Urinary bladder (tissue), 4 donors: ENCODE data around the gene ELMO2. TPM values are rescaled to one million over a fixed set of nuclear protein-coding genes. Genes with fewer than 3 reads are reported as not detected.
"Not testable (repeated sequence)": the region's sequence is repeated elsewhere in the genome, so short reads cannot be mapped to it uniquely, and the experiment has no call there.

Source experiments
- DNase-seq: peaks from one replicate; pipeline ENCODE4 v3.0.0-alpha.2; 2015; ENCODE audit errors: extremely low spot score
- H3K27ac ChIP-seq: one replicate; pipeline ENCODE4 v1.5.1; 2013; ENCODE audit warnings: low read depth, mild to moderate bottlenecking, moderate library complexity
- H3K36me3 ChIP-seq: one replicate; pipeline ENCODE4 v1.6.1; 2013; ENCODE audit warnings: mild to moderate bottlenecking, moderate library complexity; ENCODE audit not compliant: insufficient read depth
- H3K4me1 ChIP-seq: one replicate; pipeline ENCODE4 v1.6.1; 2013; ENCODE audit warnings: mild to moderate bottlenecking, moderate library complexity; ENCODE audit not compliant: insufficient read depth
- H3K4me3 ChIP-seq: one replicate; pipeline ENCODE4 v1.5.1; 2013; ENCODE audit warnings: low read depth, low read length
- WGBS: extraction: QIAGEN DNeasy Blood & Tissue Kit; methylation state at CpG from one replicate; pipeline ENCODE4 v1.1.7; 2013; 5-methylcytosine and 5-hydroxymethylcytosine counted together
- polyA plus RNA-seq: library from polyadenylated mRNA; stranded (reverse); fragments of 200-250 nt; gene quantifications from one replicate; pipeline ENCODE4 v1.2.3, GENCODE V29; 2013
- total RNA-seq: library from RNA; depleted of rRNA; stranded (reverse); fragments of >200 nt; gene quantifications from one replicate; pipeline ENCODE4 v1.2.3, GENCODE V29; 2014
- donor health status: healthy with polysubstance abuse.
- donor health status: healthy.

Gene ELMO2
- total and polyA plus RNA-seq, 2 donors, result 31.2 to 41.6 TPM

- no peaks in the 10 kb centered on the region for H3K36me3 ChIP-seq
These were observed 7.0 kb downstream of the ELMO2 start for GRCh38 chr20:46399401-46399800.

GRCh38 chr20:46398963-46399362 lies 7.5 kb downstream of the ELMO2 start:
- peaks cover 7% of the 10 kb centered on the region for H3K4me1 ChIP-seq
- no peaks in the 10 kb centered on the region for H3K36me3 ChIP-seq
- WGBS, result 85% methylated on average over 3 of the region's 3 CpGs
- no peak overlapping the region for H3K27ac ChIP-seq
- no peak for DNase-seq
- H3K4me3 ChIP-seq, result no peak overlapping the region

More at GRCh38 chr20:46399401-46399800, 7.0 kb downstream of the ELMO2 start:
- WGBS, result 67% methylated on average over 3 of the region's 3 CpGs
- Histone ChIP-seq H3K27ac (peak overlapping the region; percentile 4), H3K4me1 (peaks cover 7% of the 10 kb centered on the region), H3K4me3 (no peak overlapping the region)
- no peak for DNase-seq

- Histone ChIP-seq H3K4me1 (peaks cover 3% of the 10 kb centered on the region), H3K4me3 (no peak overlapping the region), H3K36me3 (peaks cover 5% of the 10 kb centered on the region), H3K27ac (no peak overlapping the region)
- no peak for DNase-seq
- WGBS, result 76% methylated on average over 7 of the region's 7 CpGs
These were observed 10.2 kb downstream of the ELMO2 start for GRCh38 chr20:46396052-46396740.

GRCh38 chr20:46394872-46395760 lies 11.3 kb downstream of the ELMO2 start:
- Histone ChIP-seq H3K4me3 (no peak overlapping the region), H3K36me3 (peaks cover 5% of the 10 kb centered on the region), H3K27ac (no peak overlapping the region), H3K4me1 (peaks cover 3% of the 10 kb centered on the region)
- DNase-seq, result no peak
- WGBS, result 64% methylated on average over 11 of the region's 11 CpGs

GRCh38 chr20:46393967-46394366 lies 12.4 kb downstream of the ELMO2 start:
- Histone ChIP-seq H3K4me3 (no peak overlapping the region), H3K4me1 (peaks cover 1% of the 10 kb centered on the region), H3K36me3 (peaks cover 5% of the 10 kb centered on the region), H3K27ac (no peak overlapping the region)
- no peak for DNase-seq
- WGBS, result 87% methylated on average over 6 of the region's 6 CpGs

- Histone ChIP-seq H3K36me3 (peaks cover 14% of the 10 kb centered on the region), H3K4me3 (no peak overlapping the region), H3K27ac (no peak overlapping the region), H3K4me1 (no peaks in the 10 kb centered on the region)
- 73% methylated on average over 10 of the region's 10 CpGs for WGBS
- no peak for DNase-seq
These were observed 17.5 kb downstream of the ELMO2 start for GRCh38 chr20:46388937-46389336.

- no peak overlapping the region for H3K27ac ChIP-seq
- H3K4me1 ChIP-seq, result no peaks in the 10 kb centered on the region
- no peak for DNase-seq
- peaks cover 14% of the 10 kb centered on the region for H3K36me3 ChIP-seq
- H3K4me3 ChIP-seq, result no peak overlapping the region
- 83% methylated on average over 5 of the region's 5 CpGs for WGBS
These were observed 18.1 kb downstream of the ELMO2 start for GRCh38 chr20:46388201-46388836.

- not testable (repeated sequence) for DNase-seq, H3K27ac ChIP-seq, H3K4me3 ChIP-seq, H3K4me1 ChIP-seq
- peaks cover 11% of the 10 kb centered on the region for H3K36me3 ChIP-seq
- WGBS, result 89% methylated on average over 3 of the region's 3 CpGs
These were observed 19.4 kb downstream of the ELMO2 start for GRCh38 chr20:46387054-46387453.

GRCh38 chr20:46378412-46379009 lies 27.9 kb downstream of the ELMO2 start:
- H3K27ac ChIP-seq, result no peak overlapping the region
- 87% methylated on average over 2 of the region's 2 CpGs for WGBS
- no peak overlapping the region for H3K4me3 ChIP-seq
- peaks cover 6% of the 10 kb centered on the region for H3K36me3 ChIP-seq
- DNase-seq, result no peak
- no peaks in the 10 kb centered on the region for H3K4me1 ChIP-seq

- Histone ChIP-seq H3K36me3 (peaks cover 12% of the 10 kb centered on the region), H3K4me1 (no peaks in the 10 kb centered on the region), H3K4me3 (no peak overlapping the region), H3K27ac (no peak overlapping the region)
- DNase-seq, result no peak
- 81% methylated on average over 7 of the region's 7 CpGs for WGBS
These were observed 28.9 kb downstream of the ELMO2 start for GRCh38 chr20:46377518-46377917.

GRCh38 chr20:46376196-46376785 lies 30.1 kb downstream of the ELMO2 start:
- no peak overlapping the region for H3K4me3 ChIP-seq
- H3K36me3 ChIP-seq, result peaks cover 11% of the 10 kb centered on the region
- 87% methylated on average over 4 of the region's 4 CpGs for WGBS
- no peak for DNase-seq
- no peak overlapping the region for H3K27ac ChIP-seq
- no peaks in the 10 kb centered on the region for H3K4me1 ChIP-seq

GRCh38 chr20:46375771-46376170 lies 30.6 kb downstream of the ELMO2 start:
- no peaks in the 10 kb centered on the region for H3K4me1 ChIP-seq
- H3K4me3 ChIP-seq, result no peak overlapping the region
- H3K36me3 ChIP-seq, result peaks cover 10% of the 10 kb centered on the region
- WGBS, result 88% methylated on average over 5 of the region's 5 CpGs
- no peak overlapping the region for H3K27ac ChIP-seq
- DNase-seq, result no peak

GRCh38 chr20:46374383-46374782 lies 32.0 kb downstream of the ELMO2 start:
- no peak overlapping the region for H3K27ac ChIP-seq
- H3K4me3 ChIP-seq, result no peak overlapping the region
- no peaks in the 10 kb centered on the region for H3K4me1 ChIP-seq
- DNase-seq, result no peak
- H3K36me3 ChIP-seq, result peaks cover 10% of the 10 kb centered on the region
- 91% methylated on average over 7 of the region's 7 CpGs for WGBS
